ENCODE data around the gene RTKN. TPM values are rescaled to one million over a fixed set of nuclear protein-coding genes. Genes with fewer than 3 reads are reported as not detected.
A peak's percentile ranks its signal among the peaks of the same experiment; 100 is the strongest.
"Not testable (repeated sequence)": the region's sequence is repeated elsewhere in the genome, so short reads cannot be mapped to it uniquely, and the experiment has no call there.

RTKN gene
- total RNA-seq (2014; rRNA removed; shearing (Covaris generic)) = 47.4 and 50.4 TPM in 2 replicates

- no peak for DNase-seq
- Histone ChIP-seq H3K27ac (peak within 1 kb of the TSS; percentile 100), H3K36me3 (no peaks in the 10 kb centered on the region; the same call in 1 of the 2 replicates), H3K4me1 (peaks cover 39% of the 10 kb centered on the region), H3K27me3 (no peaks in the 10 kb centered on the region), H3K9me3 (replicated peaks) (no peaks in the 10 kb centered on the region), H3K4me3 (peak within 1 kb of the TSS; percentile 68)
Observed at GRCh38 chr2:74441690-74442482, at the start of gene RTKN. RTKN (minus strand) TSS chr2:74441937; CDS start chr2:74441816, 121 bp downstream.

- no peaks in the 10 kb centered on the region for H3K9me3 ChIP-seq (replicated peaks)
- no peak overlapping the region for H3K4me3 ChIP-seq
- peaks cover 28% of the 10 kb centered on the region for H3K36me3 ChIP-seq
- H3K27me3 ChIP-seq = no peaks in the 10 kb centered on the region
- no peak overlapping the region for H3K27ac ChIP-seq
- H3K4me1 ChIP-seq = no peaks in the 10 kb centered on the region
- DNase-seq = no peak
Observed at GRCh38 chr2:74489906-74490305, 48.2 kb upstream of the RTKN start.

GRCh38 chr2:74488643-74489481 lies 47.1 kb upstream of the RTKN start:
- Histone ChIP-seq H3K27ac (no peak overlapping the region), H3K36me3 (peaks cover 22% of the 10 kb centered on the region), H3K4me1 (no peaks in the 10 kb centered on the region), H3K9me3 (replicated peaks) (no peaks in the 10 kb centered on the region), H3K4me3 (no peak overlapping the region), H3K27me3 (no peaks in the 10 kb centered on the region)
- no peak for DNase-seq

GRCh38 chr2:74486141-74486540 lies 44.4 kb upstream of the RTKN start:
- no peaks in the 10 kb centered on the region for H3K9me3 ChIP-seq (replicated peaks)
- no peak for DNase-seq
- H3K27ac ChIP-seq = no peak overlapping the region
- H3K4me3 ChIP-seq = no peak overlapping the region
- H3K36me3 ChIP-seq = peaks cover 6% of the 10 kb centered on the region; the same call in 1 of the 2 replicates
- no peaks in the 10 kb centered on the region for H3K27me3 ChIP-seq
- H3K4me1 ChIP-seq = peaks cover 4% of the 10 kb centered on the region

GRCh38 chr2:74483675-74484164 lies 42.0 kb upstream of the RTKN start:
- Histone ChIP-seq H3K4me3 (peak overlapping the region; percentile 93), H3K27ac (peak overlapping the region; percentile 87; the same call in 1 of the 2 replicates)
- not testable (repeated sequence) for H3K9me3 ChIP-seq (replicated peaks); DNase-seq; H3K36me3 ChIP-seq; H3K27me3 ChIP-seq; H3K4me1 ChIP-seq

- Histone ChIP-seq H3K36me3 (peaks cover 4% of the 10 kb centered on the region; the same call in 1 of the 2 replicates), H3K4me1 (peaks cover 4% of the 10 kb centered on the region), H3K27ac (peak within 1 kb of the TSS; percentile 87), H3K27me3 (no peaks in the 10 kb centered on the region), H3K4me3 (peak within 1 kb of the TSS; percentile 93), H3K9me3 (replicated peaks) (no peaks in the 10 kb centered on the region)
- DNase-seq = peak; percentile 97 to 99
Observed at GRCh38 chr2:74482801-74483674, 41.3 kb upstream of the RTKN start, which contains the start of the genes CCDC142 and TTC31. CCDC142 (minus strand) TSS chr2:74482998; CDS start chr2:74482837, 161 bp downstream. TTC31 (plus strand) TSS chr2:74483081; CDS start chr2:74483096, 15 bp downstream.

- no peaks in the 10 kb centered on the region for H3K9me3 ChIP-seq (replicated peaks)
- peak overlapping the region; percentile 87 for H3K27ac ChIP-seq
- no peaks in the 10 kb centered on the region for H3K27me3 ChIP-seq
- peaks cover 4% of the 10 kb centered on the region; the same call in 1 of the 2 replicates for H3K36me3 ChIP-seq
- peaks cover 4% of the 10 kb centered on the region for H3K4me1 ChIP-seq
- H3K4me3 ChIP-seq = peak overlapping the region; percentile 93
- peak; percentile 52 to 72 for DNase-seq
Observed at GRCh38 chr2:74481961-74482800, 40.4 kb upstream of the RTKN start.

GRCh38 chr2:74481431-74481830 lies 39.7 kb upstream of the RTKN start:
- Histone ChIP-seq H3K36me3 (peaks cover 4% of the 10 kb centered on the region; the same call in 1 of the 2 replicates), H3K4me1 (peaks cover 4% of the 10 kb centered on the region), H3K9me3 (replicated peaks) (no peaks in the 10 kb centered on the region), H3K4me3 (peak overlapping the region; percentile 93), H3K27me3 (no peaks in the 10 kb centered on the region), H3K27ac (no peak overlapping the region)
- DNase-seq = no peak

GRCh38 chr2:74474899-74475298 lies 33.2 kb upstream of the RTKN start:
- Histone ChIP-seq H3K36me3 (peaks cover 7% of the 10 kb centered on the region; the same call in 1 of the 2 replicates), H3K27me3 (no peaks in the 10 kb centered on the region), H3K27ac (no peak overlapping the region), H3K4me3 (no peak overlapping the region), H3K9me3 (replicated peaks) (no peaks in the 10 kb centered on the region), H3K4me1 (peaks cover 3% of the 10 kb centered on the region; the same call in 1 of the 2 replicates)
- peak; percentile 37 to 51 for DNase-seq

GRCh38 chr2:74474481-74474880 lies 32.7 kb upstream of the RTKN start:
- Histone ChIP-seq H3K27ac (no peak overlapping the region), H3K36me3 (peaks cover 7% of the 10 kb centered on the region; the same call in 1 of the 2 replicates), H3K4me1 (peaks cover 3% of the 10 kb centered on the region; the same call in 1 of the 2 replicates), H3K9me3 (replicated peaks) (no peaks in the 10 kb centered on the region), H3K4me3 (no peak overlapping the region), H3K27me3 (no peaks in the 10 kb centered on the region)
- DNase-seq = no peak

GRCh38 chr2:74472945-74473258 lies 31.2 kb upstream of the RTKN start:
- Histone ChIP-seq H3K4me1 (peaks cover 3% of the 10 kb centered on the region; the same call in 1 of the 2 replicates), H3K27me3 (no peaks in the 10 kb centered on the region), H3K36me3 (peaks cover 7% of the 10 kb centered on the region; the same call in 1 of the 2 replicates), H3K4me3 (peak overlapping the region; percentile 78), H3K27ac (peak overlapping the region; percentile 76), H3K9me3 (replicated peaks) (no peaks in the 10 kb centered on the region)
- DNase-seq = no peak

- Histone ChIP-seq H3K4me3 (peak within 1 kb of the TSS; percentile 78), H3K27me3 (no peaks in the 10 kb centered on the region), H3K9me3 (replicated peaks) (no peaks in the 10 kb centered on the region), H3K27ac (peak within 1 kb of the TSS; percentile 76), H3K36me3 (peaks cover 7% of the 10 kb centered on the region; the same call in 1 of the 2 replicates), H3K4me1 (peaks cover 3% of the 10 kb centered on the region; the same call in 1 of the 2 replicates)
- DNase-seq = peak; percentile 96 to 98
Observed at GRCh38 chr2:74472086-74472944, 30.6 kb upstream of the RTKN start, which contains the start of gene MRPL53. MRPL53 (minus strand) TSS chr2:74472680; CDS start chr2:74472660, 20 bp downstream.

All from SJCRH30 (cell line).